OCI-LY7 (cell line): ENCODE measurements around the gene OR10V1.

Source experiments
- EZH2phosphoT487 ChIP-seq: fragments of 200-600 bp; sonication (generic); IDR thresholded peaks from 2 replicates; pipeline ENCODE4 v1.6.1; 2018; ENCODE audit warnings: low read depth, borderline replicate concordance, mild to moderate bottlenecking, mixed run types, antibody characterized with exemption, low read length, moderate library complexity, mixed read lengths
- TF ChIP-seq, protein P1 (sequence below): fragments of 200-600 bp; sonication (generic); conservative IDR thresholded peaks from 2 replicates; pipeline ENCODE4 v1.5.1; 2014; ENCODE audit warnings: mild to moderate bottlenecking, antibody characterized with exemption, low read length, moderate library complexity, mixed read lengths

DNA sequence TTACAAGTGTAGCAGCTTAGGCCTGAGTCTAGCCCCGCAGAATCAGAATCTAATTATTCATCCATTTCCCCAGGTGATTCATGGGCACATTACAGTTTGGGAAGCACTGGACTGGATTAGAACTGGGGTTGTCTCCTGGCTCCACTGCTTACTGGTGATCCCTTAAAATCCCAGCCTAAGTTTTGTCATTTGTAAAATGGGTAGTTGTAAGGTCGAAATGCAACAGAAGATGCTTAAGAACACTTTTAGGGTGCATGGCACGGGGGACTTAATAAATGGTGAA lies 42.9 kb upstream of the OR10V1 start:
- TF ChIP-seq, protein P1, sequence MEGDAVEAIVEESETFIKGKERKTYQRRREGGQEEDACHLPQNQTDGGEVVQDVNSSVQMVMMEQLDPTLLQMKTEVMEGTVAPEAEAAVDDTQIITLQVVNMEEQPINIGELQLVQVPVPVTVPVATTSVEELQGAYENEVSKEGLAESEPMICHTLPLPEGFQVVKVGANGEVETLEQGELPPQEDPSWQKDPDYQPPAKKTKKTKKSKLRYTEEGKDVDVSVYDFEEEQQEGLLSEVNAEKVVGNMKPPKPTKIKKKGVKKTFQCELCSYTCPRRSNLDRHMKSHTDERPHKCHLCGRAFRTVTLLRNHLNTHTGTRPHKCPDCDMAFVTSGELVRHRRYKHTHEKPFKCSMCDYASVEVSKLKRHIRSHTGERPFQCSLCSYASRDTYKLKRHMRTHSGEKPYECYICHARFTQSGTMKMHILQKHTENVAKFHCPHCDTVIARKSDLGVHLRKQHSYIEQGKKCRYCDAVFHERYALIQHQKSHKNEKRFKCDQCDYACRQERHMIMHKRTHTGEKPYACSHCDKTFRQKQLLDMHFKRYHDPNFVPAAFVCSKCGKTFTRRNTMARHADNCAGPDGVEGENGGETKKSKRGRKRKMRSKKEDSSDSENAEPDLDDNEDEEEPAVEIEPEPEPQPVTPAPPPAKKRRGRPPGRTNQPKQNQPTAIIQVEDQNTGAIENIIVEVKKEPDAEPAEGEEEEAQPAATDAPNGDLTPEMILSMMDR, result no peak
- no peak for TF ChIP-seq EZH2phosphoT487
